DMS 273 (cell line): ENCODE measurements around the gene RANBP10.
A peak's percentile ranks its signal among the peaks of the same experiment; 100 is the strongest.

Experiments used
- DNase-seq: peaks from one replicate; lab custom pipeline; 2025; ENCODE audit not compliant: unreplicated experiment; lab: John Stamatoyannopoulos, UW

RANBP10 gene

DNA sequence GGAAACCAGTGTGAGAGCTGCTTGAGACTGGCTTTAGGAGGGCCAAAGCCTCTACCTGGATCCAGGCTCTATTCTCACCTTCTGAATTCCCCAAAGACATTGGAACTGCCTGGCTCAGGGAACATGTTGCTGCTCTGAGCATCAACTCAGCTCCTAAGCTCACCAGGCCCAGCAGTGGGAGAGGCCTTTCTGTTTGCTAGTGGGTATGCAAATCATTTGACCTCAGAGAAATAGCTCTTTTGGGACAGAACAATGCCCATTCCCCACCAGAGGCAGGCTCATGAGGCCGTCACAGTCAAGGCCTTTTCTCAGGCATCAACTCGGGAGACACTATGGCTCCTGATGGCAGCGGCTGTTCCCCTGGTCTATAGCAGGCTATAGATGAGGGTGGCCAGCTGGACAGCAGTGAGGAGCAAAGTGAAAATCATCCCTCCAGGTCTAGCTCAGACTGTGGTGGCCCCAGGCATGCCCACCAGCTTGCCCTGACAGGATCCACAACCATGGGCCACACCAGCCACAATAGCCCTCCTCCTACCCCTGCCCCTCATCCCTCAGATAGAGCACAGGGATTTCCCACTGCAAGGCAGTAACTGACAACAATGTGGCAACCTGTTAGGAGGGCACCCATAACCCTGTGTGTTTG, 56.8 kb downstream of the RANBP10 start:
- DNase-seq = no peak

DNA sequence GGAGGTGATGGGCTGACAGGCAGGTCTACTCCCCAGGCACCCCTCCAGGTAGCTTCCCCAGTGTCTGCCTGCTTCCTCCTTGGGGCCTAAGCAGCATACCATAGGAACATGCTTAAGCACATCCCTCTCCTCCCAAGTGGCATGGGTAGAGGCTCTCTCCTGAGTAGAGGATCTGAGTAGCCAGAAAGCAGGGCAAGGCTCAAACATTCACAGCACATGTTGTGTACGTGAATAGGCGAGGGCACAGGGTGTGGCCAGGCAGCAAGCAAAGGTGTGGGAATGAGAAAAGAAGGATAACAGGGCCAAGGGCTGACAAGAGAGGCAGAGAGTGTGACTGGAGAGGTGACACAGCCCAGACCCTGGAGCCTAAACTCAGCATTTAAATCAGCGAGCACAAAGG, 57.5 kb downstream of the RANBP10 start:
- no peak for DNase-seq

GRCh38 chr16:67746846-67747245, 59.5 kb downstream of the RANBP10 start:
- DNase-seq = no peak

GRCh38 chr16:67741118-67741517, 65.2 kb downstream of the RANBP10 start:
- no peak for DNase-seq

- DNase-seq = no peak
Measured at GRCh38 chr16:67740391-67740790, 66.0 kb downstream of the RANBP10 start.

DNA sequence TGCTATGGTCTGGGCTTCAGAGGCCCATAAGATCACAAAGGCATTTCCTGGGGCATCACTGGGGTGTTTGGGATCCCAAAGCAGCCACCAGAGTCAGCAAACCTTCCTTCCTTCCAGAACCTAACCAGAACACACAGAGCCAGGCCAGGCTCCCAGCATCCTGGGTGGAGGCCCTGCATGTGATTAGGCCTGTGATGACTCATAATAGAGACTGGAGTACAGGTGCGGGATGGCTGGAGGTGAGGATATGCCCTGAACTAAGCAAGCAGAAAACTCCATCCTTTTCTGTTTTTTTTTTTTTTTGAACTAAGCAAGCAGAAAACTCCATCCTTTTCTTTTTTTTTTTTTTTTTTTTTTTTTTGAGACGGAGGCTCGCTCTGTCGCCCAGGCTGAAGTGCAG, 69.5 kb downstream of the RANBP10 start:
- no peak for DNase-seq

- DNase-seq = no peak
Measured at GRCh38 chr16:67734731-67735201, 71.6 kb downstream of the RANBP10 start.

DNA sequence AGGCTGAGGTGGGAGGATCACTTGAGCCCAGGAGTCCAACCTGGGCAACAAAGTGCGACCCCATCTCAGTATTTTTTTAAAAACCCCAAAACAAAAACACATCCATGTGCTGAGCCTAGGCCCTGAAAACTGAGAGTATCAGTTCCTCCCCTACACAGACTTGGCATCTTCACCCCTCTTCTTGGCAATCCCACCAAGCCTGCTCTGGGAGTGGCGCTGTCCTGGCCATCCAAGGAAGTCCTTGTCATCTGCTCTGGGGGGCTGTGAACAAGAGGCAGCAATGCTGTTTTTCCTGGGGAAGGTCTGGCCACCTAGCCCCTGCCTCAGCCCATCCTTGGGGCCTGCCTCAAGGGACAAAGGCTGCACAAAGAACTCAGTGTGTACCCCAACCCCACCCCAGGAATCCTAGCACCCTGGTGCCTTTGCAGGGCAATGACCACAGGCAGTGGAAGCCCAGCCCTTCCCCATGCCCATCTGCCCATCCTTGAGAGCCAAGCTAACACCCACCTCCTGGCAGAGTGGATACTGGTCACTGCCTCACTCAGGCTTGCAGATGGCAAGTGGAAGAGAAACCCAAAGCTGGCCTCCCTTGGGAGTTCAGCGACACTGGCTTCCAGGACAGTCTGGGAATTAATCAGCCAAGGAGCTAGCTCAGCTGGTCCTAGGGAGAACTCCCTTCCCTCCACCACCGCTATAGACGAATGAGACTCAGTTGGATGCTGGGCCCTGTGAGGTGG, 72.5 kb downstream of the RANBP10 start:
- DNase-seq = peak; percentile 16

GRCh38 chr16:67731753-67732095, 74.6 kb downstream of the RANBP10 start:
- no peak for DNase-seq

DNA sequence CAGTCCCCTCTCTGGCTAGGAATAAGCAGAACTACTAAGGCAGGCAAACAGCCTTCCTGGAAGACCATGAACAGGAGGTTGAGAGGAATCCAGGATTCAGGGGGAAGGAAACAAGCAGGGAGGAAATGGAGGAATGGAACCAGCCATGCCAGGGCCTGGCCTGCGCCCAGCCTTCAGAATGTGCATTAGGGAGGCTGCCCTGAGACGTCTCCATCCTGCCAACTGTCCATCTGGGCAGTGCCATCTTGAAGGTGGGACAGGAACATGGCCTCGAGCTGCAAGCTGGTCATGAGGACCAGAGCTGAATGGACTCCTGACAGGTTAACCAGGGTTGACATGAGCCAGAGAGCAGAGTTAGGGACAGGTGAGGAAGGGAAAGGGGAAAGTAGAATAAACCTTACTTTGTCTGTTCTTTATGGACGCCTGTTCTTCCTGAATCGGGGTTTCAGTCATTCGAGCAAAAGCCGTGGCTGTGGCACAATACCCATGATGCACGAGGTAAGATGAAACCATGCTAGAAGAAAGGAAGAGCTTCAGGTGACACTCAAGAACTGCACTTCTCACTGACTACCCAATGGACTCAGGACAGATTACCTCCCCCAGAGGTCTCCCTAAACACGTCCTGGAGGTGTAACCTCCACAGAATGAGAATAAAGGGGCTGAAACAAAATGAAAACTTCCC, 75.1 kb downstream of the RANBP10 start:
- DNase-seq = no peak

- DNase-seq = no peak
Measured at GRCh38 chr16:67730326-67730725, 76.0 kb downstream of the RANBP10 start.

GRCh38 chr16:67729636-67730248, 76.6 kb downstream of the RANBP10 start:
- DNase-seq = no peak

- no peak for DNase-seq
Measured at GRCh38 chr16:67727521-67728485, 78.6 kb downstream of the RANBP10 start.

DNA sequence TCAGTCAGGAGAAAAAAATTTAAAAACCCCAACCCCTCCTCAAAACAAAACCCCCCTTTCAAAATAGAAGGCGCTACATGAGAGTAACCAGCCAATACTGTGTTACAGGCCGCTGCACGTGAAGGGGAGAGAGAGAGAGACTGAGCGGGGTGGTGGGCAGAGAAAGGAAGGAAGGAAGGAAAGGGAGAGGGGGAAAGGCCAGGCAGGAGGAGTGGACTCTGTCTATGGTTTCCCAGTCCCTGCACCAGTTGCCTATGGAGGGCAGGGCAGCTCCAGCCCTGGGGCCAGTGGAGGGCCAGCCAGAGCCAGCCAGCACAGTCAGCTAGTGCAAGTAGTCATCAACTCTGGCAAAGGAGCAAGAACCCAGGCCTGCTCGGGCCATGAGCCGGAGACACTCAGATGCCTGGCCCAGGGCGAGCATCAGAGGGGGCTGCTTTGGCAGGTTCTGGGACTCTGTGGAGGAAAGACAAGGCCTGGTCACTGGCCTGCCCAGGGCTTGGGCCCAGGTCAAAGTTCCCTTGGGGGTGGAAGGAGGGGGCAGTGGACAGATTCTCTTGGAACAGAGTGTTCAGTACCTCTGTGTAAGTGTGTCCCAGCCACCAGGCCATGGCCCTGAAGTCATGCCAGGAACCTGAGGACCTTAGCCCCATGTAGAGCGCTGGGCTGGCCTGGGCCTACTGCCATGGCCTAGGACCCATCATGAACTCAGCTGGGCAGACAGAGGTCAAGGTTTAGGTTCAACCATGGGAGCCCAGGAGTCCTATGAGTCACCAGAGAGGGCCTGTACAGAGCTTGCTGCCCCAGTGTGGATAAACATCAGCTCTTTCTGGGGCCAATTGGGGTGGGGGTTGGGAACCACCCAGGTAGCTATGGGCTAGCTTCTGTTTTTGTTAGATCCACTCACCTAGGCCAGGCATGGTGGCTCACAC, 80.0 kb downstream of the RANBP10 start:
- DNase-seq = no peak

- DNase-seq = no peak
Measured at GRCh38 chr16:67723911-67724305, 82.5 kb downstream of the RANBP10 start.

DNA sequence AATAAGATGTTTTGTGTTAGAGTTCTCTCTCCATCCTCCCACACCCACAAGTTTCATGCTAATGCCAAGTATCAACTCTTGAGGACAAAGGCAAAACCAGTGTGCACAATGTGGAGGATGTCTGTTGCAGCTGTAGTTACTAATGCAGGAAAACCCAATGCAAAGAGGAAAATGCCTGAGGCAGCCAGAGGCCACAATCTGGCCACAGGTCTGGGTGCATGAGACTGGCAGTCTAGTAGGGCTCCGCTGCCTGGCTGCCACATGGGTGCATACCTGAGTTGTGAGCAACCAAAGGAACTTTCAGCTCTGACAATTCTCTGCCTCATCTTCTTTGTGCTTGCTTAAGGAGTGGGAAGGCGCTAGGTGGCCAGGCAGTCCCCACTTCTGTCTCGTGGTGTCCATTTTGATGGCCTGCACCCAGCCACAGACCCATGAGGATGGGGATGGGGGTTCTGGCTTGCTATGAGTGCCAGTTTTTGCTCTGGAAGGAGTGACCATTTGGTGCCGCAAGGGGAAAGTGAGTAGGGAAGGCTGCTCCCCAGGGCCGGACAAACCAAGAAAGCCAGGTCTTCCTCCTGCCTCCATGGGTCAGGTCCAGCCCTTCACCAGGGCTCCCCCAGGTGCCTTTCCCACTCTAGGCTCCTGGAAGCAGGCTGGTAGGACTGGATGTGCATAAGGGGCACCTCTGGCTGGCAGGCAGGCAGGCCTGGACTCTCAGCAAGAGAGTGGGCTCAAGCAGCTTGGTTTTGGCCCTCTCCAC, 83.0 kb downstream of the RANBP10 start:
- no peak for DNase-seq

GRCh38 chr16:67720236-67720635, 86.1 kb downstream of the RANBP10 start:
- no peak for DNase-seq

- peak; percentile 57 for DNase-seq
Measured at GRCh38 chr16:67719778-67720144, 86.6 kb downstream of the RANBP10 start.
